ENCODE measurements around the gene FKBP8.

Gene FKBP8

GRCh38 chr19:18501351-18501750 lies 42.0 kb downstream of the FKBP8 start:
- no peak for DNase-seq

- no peak for DNase-seq
Observed at GRCh38 chr19:18500799-18501198, 42.6 kb downstream of the FKBP8 start.

GRCh38 chr19:18500376-18500775 lies 43.0 kb downstream of the FKBP8 start:
- DNase-seq = no peak

- DNase-seq = no peak
Observed at GRCh38 chr19:18499055-18499775, 44.2 kb downstream of the FKBP8 start.

GRCh38 chr19:18496980-18497256 lies 46.5 kb downstream of the FKBP8 start:
- no peak for DNase-seq

- peak; percentile 84 for DNase-seq
Observed at GRCh38 chr19:18496167-18496979, 47.0 kb downstream of the FKBP8 start.

- DNase-seq = no peak
Observed at GRCh38 chr19:18495204-18495911, 48.0 kb downstream of the FKBP8 start.

- no peak for DNase-seq
Observed at GRCh38 chr19:18494267-18494607, 49.1 kb downstream of the FKBP8 start.

- no peak for DNase-seq
Observed at GRCh38 chr19:18493440-18494266, 49.7 kb downstream of the FKBP8 start.

- no peak for DNase-seq
Observed at GRCh38 chr19:18491995-18492953, 51.1 kb downstream of the FKBP8 start.

- no peak for DNase-seq
Observed at GRCh38 chr19:18490728-18491127, 52.6 kb downstream of the FKBP8 start.

- no peak for DNase-seq
Observed at GRCh38 chr19:18489627-18490184, 53.7 kb downstream of the FKBP8 start.

- DNase-seq = no peak
Observed at GRCh38 chr19:18488838-18489626, 54.3 kb downstream of the FKBP8 start.

- DNase-seq = no peak
Observed at GRCh38 chr19:18488403-18488723, 55.0 kb downstream of the FKBP8 start.

GRCh38 chr19:18487576-18488402 lies 55.6 kb downstream of the FKBP8 start:
- no peak for DNase-seq

- no peak for DNase-seq
Observed at GRCh38 chr19:18486746-18487145, 56.6 kb downstream of the FKBP8 start.

- DNase-seq = no peak
Observed at GRCh38 chr19:18484992-18485391, 58.4 kb downstream of the FKBP8 start.

- DNase-seq = no peak
Observed at GRCh38 chr19:18483119-18483890, 60.1 kb downstream of the FKBP8 start.
